Right lobe of liver (tissue), 6 donors: ENCODE data around the gene APOBEC3B. TPM values are rescaled to one million over a fixed set of nuclear protein-coding genes. Genes with fewer than 3 reads are reported as not detected.

Experiments
- ATAC-seq, 4 donors: fragments of 200-7000 bp; cut with Tn5 transposase; one replicate each; pipeline ENCODE4 v1.9.1; 2020; ENCODE audit warnings: mild to moderate bottlenecking in 4 of 4, moderate library complexity in 4 of 4
- DNase-seq, 3 donors: peaks; one replicate each; pipeline ENCODE4 v3.0.0-alpha.2; 2020
- H3K27ac ChIP-seq, 3 donors: fragments of 200-600 bp; one replicate each; pipeline ENCODE4 v1.8.0; 2022
- H3K27me3 ChIP-seq, 2 donors: fragments of 200-600 bp; one replicate each; pipeline ENCODE4 v1.8.0; 2022
- H3K36me3 ChIP-seq, 4 donors: fragments of 200-600 bp; sonication (generic) in 1 of 4; one replicate each; pipeline versions ENCODE4 v1.5.1 to v1.8.0; 2017 to 2022; ENCODE audit warnings: control low read depth in 1 of 4
- H3K4me1 ChIP-seq, 4 donors: fragments of 200-600 bp; sonication (generic) in 1 of 4; one replicate each; pipeline versions ENCODE4 v1.5.1 to v1.8.0; 2017 to 2022; ENCODE audit warnings: control low read depth in 1 of 4
- H3K4me3 ChIP-seq, 3 donors: fragments of 200-600 bp; one replicate each; pipeline ENCODE4 v1.8.0; 2022
- H3K9me3 ChIP-seq, 4 donors: fragments of 200-600 bp; sonication (generic) in 1 of 4; one replicate each; pipeline versions ENCODE4 v1.5.1 to v1.8.0; 2017 to 2022; ENCODE audit warnings: control low read depth in 1 of 4
- CTCF ChIP-seq, 4 donors: fragments of 200-600 bp in 3 of 4; fragments of 450-650 bp in 1 of 4; IDR thresholded peaks; one replicate each; pipeline versions ENCODE4 v1.5.1 to v1.8.0; 2016 to 2022; ENCODE audit warnings: antibody characterized with exemption in 4 of 4, mild to moderate bottlenecking in 2 of 4
- POLR2A ChIP-seq: fragments of 450-650 bp; IDR thresholded peaks from one replicate; pipeline ENCODE4 v1.6.1; 2017; ENCODE audit warnings: antibody characterized with exemption, mild to moderate bottlenecking
- WGBS: methylation state at CpG from one replicate; pipeline ENCODE4 v1.1.6; 2018; ENCODE audit warnings: low coverage, low lambda C conversion rate; ENCODE audit not compliant: insufficient coverage; ENCODE audit errors: missing lambda C conversion rate; 5-methylcytosine and 5-hydroxymethylcytosine counted together
- intact Hi-C, 2 donors: fragments of 100-400 bp; cut with DNase I; formaldehyde crosslinking; loops; one replicate each; pipeline versions ENCODE4 v1.11.2 to v1.14.1; 2022
- total RNA-seq, 6 experiments: library from RNA; depleted of rRNA in 2 of 6; stranded (reverse); fragments of >200 nt in 2 of 6; fragmentation: NEBNext Ultra II Directional in 3 of 6; extraction: Animal tissue kit (Norgen Biotek cat#: 25700) in 3 of 6; gene quantifications; one replicate each; pipeline versions ENCODE4 v1.1.0 to v1.2.4, GENCODE V29; 2016 to 2023
- donor health status: DM: no; HTN: yes; CAD: no.
- donor health status: DM: no; HTN: no; CAD: no.
- donor health status: DM: no; HTN: no; CAD: no.
- donor health status: DM: no; HTN: yes; CAD: no.
- donor health status: DM: no; HTN: yes; CAD: no.

Gene APOBEC3B
- total RNA-seq, 6 experiments from 2014 or later, result 0.61 to 1.6 (median 1.1) TPM

DNA sequence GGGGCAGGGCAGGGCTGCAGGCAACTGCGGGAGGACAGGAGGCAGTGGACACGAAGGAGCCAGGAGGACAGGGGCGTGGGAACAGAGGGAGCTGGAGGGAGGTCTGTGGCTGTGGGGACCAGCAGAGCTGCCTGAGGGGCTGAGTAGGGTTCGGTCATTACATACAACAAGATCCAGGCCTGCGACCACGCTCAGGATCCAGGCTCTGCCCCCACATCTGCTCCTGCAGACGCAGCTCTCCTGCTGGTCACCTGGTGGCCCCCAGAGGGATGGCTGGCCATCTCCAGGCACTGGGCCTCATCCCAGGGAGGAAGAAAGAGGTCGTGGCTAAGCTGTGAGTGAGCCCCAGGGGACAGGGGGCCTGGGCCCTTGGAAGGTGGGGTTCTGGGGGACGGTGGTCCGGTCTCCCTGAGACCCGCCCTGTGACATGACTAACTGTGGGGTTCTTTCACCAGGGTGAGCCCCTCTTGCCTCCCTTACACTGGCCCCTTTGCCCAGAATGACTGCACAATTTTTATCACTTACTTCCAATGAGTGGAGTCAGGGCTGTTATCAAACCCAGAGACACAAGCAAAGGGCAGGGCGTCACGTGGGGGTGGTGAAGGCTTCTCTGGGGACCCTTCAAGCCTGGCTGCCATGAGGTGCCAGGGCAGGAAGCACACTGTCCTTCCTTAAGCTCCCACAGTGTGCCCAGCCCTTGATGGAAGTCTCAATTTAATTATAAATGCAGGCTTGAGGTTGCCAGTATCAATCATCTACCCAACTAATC lies 31.4 kb upstream of the APOBEC3B start:
- Histone ChIP-seq H3K9me3 (no peaks in the 10 kb centered on the region), H3K36me3 (no peaks in the 10 kb centered on the region), H3K4me1 (no peaks in the 10 kb centered on the region), H3K27me3 (no peaks in the 10 kb centered on the region), H3K4me3 (no peak overlapping the region), H3K27ac (no peak overlapping the region)
- intact Hi-C loops, result no loop called here
- DNase-seq (no peak), ATAC-seq (peak in 2 of 4 donors; percentile 7 to 12)
- WGBS, result 69% methylated on average over 4 of the region's 13 CpGs
- TF ChIP-seq POLR2A, result no peak
- no peak for TF ChIP-seq CTCF (IDR thresholded peaks at IDR 0.05)

DNA sequence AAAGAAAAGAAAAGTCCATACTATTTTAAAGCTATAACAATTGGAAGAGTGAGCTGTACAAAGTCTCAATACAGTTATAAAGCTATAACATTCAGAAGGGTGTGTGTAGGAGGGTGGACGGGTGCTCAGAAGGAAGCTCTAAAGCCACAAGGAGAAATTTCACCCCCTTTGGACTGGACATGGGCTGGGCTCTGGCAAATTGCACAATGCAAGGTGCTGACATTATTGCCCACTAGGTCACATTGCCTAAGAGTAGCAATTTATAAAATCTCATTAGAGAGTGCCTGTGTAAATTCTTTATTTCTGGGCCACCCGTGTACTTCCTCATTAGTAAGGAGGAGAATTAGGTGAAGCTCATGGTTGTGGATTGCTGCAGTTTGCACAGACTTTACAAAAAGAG lies 30.4 kb upstream of the APOBEC3B start:
- intact Hi-C loops, result no loop called here
- no peaks in the 10 kb centered on the region for H3K4me1 ChIP-seq
- no peaks in the 10 kb centered on the region for H3K9me3 ChIP-seq
- H3K27me3 ChIP-seq, result no peaks in the 10 kb centered on the region
- no peak overlapping the region for H3K27ac ChIP-seq
- no peaks in the 10 kb centered on the region for H3K36me3 ChIP-seq
- ATAC-seq (peak in 1 of 4 donors; percentile 25), DNase-seq (no peak)
- no peak overlapping the region for H3K4me3 ChIP-seq
- 49% methylated on average over 2 of the region's 2 CpGs for WGBS
- TF ChIP-seq CTCF (IDR thresholded peaks at IDR 0.05) (no peak), POLR2A (no peak)

DNA sequence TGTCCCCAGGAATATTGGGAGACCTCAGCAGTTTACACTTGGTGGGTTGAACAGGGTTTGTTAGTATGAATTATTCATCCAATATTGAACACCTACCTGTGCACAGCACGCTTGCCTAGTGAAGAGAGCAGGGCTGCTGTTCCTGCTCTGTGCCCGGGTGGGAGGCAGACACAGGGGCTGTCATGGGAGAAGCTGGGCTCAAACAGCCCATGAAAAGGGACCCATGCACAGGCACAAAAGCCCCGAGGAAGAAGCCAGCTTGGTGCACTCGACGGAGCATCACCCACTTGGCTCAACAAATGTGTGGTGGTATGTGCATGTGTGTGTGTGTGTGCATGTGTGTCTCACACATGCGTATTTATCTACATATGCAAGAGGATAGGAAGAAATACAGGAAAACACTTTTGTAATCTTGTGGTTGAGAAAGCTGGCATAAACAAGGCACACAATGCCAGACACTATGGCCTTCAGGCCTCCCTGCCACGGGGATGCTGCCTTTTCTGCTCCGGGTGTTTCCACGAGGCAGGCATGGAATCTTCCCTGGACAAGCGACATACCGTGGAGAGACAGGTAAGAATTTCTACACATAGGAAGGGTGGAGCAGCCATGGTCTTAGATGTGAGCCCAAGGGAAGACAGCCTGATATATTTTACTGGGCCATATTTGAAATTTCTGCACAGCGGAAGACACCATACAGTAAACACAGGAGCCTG lies 29.7 kb upstream of the APOBEC3B start:
- TF ChIP-seq CTCF (IDR thresholded peaks at IDR 0.05), result no peak
- TF ChIP-seq POLR2A, result no peak
- Histone ChIP-seq H3K27ac (peak overlapping the region in 1 of 3 donors; percentile 57), H3K4me1 (no peaks in the 10 kb centered on the region), H3K4me3 (no peak overlapping the region), H3K9me3 (no peaks in the 10 kb centered on the region), H3K36me3 (no peaks in the 10 kb centered on the region), H3K27me3 (no peaks in the 10 kb centered on the region)
- DNase-seq, result no peak
- intact Hi-C loops, result no loop called here
- no peak for ATAC-seq
- 52% methylated on average over 8 of the region's 12 CpGs for WGBS

DNA sequence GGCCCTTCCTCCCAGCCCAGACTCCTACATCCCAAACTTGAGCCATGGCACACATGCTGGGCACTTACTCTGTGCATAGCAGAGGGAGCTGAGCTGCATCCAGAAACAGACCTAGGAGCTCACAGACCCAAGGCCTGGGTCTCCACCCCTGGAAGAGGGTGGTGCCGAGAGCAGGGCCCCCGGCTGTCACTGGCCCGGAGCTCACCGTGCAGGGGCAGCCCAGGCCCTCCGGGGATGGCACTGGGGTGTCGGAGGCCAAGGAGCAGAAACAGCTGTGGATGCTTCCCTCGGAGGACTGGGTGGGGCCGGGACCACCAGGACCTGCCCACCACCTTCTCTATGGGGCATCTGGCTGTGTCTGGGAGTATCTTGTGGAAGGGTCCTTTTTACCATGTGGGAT lies 29.1 kb upstream of the APOBEC3B start:
- WGBS, result no CpG with 5 or more reads among the region's 8 CpGs
- no peak for TF ChIP-seq CTCF (IDR thresholded peaks at IDR 0.05)
- TF ChIP-seq POLR2A, result no peak
- Histone ChIP-seq H3K4me1 (no peaks in the 10 kb centered on the region), H3K27ac (peak overlapping the region in 2 of 3 donors; percentile 31 to 57), H3K4me3 (no peak overlapping the region), H3K9me3 (no peaks in the 10 kb centered on the region), H3K36me3 (no peaks in the 10 kb centered on the region), H3K27me3 (no peaks in the 10 kb centered on the region)
- intact Hi-C loops, result no loop called here
- ATAC-seq (no peak), DNase-seq (peak in 1 of 3 donors; percentile 48)
